Stimulated activated CD4-positive, alpha-beta T cell treated with anti-CD3 and anti-CD28 coated beads, Interleukin-2, amount 100 ng/mL, for 48 hours (primary cell): ENCODE results near the gene DDX43.
"Not testable (repeated sequence)": the region's sequence is repeated elsewhere in the genome, so short reads cannot be mapped to it uniquely, and the experiment has no call there.

Experiments used
- DNase-seq, 2 donors: peaks; one replicate each; pipeline ENCODE4 v3.0.0-alpha.2; 2020

DDX43 gene

DNA sequence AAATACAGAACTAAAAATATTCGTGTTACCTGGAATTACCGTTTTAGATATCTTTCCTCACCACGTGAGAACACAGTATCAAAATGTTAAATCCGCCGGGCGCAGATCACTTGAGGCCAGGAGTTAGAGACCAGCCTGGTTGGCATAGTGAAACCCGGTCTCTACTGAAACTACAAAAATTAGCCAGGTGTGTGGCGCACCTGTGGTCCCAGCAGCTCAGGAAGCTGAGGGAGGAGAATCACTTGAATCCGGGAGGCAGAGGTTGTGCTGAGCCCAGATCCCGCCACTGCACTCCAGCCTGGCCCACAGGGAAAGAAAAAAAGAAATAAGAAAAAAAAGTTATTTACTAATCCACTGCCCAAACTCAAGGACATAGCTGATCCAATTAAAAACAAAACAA is 4.8 kb upstream of the DDX43 start:
- no peak for DNase-seq

DNA sequence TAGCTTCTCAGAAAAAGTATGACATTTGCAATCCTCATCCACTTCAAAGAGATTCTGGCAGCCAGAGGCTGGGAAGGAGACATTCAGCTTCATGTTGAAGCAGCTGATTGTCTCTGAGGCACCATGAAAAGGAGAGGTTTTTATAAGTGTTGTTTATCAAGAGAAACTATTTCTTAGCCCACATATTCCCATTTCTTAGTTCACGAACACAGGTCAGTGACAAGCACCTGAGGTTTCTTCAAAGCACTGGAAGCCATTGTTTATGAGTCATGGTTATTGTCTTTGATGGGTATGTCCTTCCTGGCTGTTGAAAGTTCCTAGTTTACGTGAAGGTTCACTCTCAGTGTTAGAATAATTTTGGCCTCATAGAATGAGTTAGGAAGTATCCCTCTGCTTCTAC is 3.0 kb upstream of the DDX43 start:
- DNase-seq: no peak

DNA sequence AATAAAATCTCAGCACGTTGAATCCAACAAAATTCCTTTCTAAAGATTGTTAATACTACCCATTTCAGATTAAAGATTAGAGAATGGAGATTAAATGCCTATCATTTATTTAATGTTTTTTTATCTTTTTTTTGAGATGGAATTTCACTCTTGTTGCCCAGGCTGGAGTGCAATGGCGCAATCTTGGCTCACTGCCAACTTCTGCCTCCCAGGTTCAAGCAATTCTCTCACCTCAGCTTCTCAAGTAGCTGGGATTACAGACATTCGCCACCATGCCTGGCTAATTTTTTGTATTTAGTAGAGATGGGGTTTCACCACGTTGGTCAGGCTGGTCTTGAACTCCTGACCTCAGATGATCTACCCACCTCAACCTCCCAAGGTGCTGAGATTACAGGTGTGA is 2.4 kb upstream of the DDX43 start:
- DNase-seq: not testable (repeated sequence)

DNA sequence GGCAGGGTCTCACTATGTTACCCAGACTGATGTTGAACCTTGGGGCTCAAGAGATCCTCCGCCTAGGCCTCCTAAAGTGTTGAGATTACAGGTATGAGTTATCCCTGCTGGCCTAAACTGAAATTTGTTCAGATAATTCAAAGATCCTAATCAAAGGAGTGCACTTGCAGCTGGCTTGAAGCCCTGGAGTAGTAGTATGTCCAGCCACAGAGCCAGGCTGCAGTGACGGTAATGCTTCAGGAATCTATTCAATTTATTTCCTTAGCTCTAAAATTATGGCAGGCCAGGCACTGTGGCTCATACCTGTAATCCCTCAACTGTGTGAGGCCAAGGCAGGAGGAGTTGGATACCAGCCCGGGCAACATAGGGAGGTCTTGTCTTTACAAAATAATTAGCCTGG is 1.4 kb upstream of the DDX43 start:
- no peak for DNase-seq

DNA sequence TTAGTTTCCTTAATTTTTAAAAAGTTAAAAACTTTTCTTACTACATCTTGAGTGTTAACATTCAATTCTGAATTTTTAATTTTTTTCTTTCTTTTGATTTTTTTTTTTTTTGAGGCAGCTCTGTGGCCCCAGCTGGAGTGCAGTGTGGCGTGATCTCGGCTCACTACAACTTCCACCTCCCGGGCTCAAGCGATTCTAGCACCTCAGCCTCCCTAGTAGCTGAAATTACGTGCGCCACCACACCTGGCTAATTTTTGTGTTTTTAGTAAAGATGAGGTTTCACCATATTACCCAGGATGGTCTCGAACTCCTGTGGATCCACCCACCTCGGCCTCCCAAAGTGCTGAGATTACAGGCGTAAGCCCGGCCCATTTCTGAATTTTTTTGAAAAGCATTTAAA is 1.2 kb downstream of the DDX43 start:
- DNase-seq: no peak

DNA sequence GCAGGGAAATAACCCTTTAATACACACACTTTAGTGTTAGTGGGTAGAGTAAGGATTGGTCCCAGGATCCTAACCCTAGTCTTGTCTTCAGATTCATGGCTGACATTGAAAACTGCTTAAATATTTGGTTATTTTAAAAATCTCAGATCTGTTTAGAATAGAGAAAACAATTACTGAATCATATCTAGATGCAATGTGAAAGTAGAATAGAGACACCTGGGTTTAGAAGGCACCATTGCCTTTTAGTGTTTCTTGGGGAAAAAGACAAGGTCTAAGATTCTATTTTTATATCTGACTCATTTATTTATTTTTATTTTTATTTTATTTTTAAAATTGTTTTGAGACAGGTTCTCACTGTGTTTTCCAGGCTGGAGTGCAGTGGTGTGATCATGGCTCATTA is 6.0 kb downstream of the DDX43 start:
- DNase-seq: no peak

DNA sequence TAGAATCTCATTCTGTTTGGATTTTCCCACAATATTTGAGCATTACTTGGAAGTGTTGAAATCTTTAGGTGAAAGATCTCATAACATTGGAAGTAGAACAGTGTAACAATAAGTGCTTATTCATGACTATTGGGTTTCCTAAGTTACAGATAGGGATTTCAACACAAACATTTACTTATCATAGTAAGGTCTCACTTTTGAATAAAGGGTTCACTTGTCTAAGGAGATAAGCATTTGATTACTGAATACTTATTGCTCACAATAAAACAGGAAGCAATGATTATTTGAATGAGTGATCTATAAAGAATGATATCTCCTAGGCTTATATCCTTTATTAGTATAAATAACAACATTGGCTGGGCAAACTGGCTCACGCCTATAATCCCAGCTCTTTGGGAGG is 14.8 kb downstream of the DDX43 start:
- no peak for DNase-seq

DNA sequence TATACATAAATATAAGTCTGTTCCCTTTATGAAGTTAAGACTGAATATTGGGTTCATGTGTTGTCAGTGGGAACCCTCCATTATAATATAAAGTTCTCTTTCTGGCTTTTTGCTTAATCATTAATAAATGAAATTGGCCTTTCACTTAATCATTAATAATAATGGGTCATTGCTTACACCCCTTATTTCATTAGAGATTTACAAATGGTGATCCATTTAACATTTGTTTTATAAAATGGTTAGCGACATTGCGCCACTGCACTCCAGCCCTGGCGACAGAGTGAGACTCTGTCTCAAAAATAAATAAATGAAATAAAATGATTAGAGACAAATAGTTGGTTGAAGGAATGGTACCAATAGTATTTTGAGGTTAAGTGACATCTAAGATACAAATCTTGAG is 18.5 kb downstream of the DDX43 start:
- DNase-seq: no peak

DNA sequence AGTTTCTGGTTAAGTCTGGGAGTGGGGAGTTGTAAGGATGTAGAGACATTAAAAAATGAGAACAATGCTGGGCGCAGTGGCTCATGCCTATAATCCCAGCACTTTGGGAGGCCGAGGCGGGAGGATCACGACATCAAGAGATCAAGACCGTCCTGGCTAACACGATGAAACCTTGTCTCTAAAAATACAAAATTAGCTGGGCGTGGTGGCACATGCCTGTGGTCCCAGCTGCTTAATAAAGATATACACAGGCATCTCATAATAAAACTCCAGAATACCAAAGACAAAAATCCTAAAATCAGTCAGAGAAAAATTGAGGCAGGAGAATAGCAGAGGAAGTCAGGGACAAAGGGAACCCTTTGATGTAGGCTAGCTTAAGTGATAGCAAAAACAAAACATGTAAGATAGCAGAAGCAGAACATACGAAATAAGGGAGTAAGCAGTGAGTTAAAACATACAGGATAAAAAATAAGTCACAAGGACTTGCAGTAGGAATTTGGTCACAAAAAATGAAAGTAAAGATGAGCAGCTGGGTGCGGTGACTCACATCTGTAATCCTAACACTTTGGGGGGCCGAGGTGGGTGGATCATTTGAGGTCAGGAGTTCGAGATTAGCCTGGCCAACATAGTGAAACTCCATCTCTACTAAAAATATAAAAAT is 23.6 kb downstream of the DDX43 start:
- DNase-seq: no peak

DNA sequence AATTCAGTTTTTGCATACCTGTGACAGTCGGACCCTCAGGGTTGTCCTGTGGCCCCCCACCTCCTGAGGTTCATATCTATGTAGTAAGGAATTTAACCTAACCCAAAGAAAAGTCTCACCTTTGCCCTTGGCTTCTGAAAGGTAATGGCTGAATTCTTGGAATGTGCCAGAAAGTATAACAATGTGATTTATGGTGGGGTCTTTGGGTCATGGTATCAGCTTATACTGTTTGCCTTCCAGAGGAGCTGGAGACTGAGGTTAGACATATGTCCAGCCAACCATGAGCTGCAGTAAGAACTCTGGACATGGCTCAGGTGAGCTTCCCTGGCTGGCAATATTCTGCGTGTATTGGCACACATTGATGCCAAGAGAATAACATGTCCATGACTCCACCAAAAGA is 26.9 kb downstream of the DDX43 start:
- DNase-seq: no peak

DNA sequence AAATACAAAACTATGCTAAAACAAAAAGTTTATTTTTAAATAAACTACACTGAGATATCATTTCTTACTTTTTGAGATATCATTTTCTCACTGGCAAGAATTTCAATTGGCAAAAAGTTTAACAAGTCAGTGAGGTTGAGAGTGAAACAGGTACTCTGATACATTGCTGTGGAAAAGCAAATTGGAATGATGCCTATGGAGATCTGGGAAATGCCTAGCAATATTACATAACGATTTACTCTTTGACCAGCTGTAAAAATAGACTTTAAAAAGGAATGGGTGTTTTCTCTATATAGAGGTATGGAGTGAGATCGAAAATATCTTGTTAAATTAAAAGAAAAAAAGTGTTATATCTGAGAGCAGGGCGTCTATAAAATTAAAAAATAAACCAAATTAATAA is 40.6 kb downstream of the DDX43 start:
- no peak for DNase-seq

DNA sequence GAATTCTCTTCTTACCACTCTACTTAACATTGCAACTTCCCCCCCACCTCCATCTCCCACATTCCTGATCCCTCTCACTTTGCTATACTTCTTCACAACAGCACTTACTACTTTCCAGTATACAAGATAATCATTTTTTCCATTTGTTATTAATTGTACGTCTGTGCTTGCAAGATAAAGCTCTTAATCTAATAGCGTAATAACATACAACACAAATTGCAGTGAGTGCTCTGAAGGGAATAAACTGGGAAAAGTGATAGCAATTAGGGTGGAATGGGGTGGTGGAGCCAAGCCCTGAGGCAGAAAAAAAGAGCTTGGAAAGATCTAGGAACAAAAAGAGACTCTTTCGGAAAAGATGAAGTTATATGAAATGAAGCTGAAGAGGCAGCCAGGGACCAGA is 48.9 kb downstream of the DDX43 start:
- DNase-seq: no peak

DNA sequence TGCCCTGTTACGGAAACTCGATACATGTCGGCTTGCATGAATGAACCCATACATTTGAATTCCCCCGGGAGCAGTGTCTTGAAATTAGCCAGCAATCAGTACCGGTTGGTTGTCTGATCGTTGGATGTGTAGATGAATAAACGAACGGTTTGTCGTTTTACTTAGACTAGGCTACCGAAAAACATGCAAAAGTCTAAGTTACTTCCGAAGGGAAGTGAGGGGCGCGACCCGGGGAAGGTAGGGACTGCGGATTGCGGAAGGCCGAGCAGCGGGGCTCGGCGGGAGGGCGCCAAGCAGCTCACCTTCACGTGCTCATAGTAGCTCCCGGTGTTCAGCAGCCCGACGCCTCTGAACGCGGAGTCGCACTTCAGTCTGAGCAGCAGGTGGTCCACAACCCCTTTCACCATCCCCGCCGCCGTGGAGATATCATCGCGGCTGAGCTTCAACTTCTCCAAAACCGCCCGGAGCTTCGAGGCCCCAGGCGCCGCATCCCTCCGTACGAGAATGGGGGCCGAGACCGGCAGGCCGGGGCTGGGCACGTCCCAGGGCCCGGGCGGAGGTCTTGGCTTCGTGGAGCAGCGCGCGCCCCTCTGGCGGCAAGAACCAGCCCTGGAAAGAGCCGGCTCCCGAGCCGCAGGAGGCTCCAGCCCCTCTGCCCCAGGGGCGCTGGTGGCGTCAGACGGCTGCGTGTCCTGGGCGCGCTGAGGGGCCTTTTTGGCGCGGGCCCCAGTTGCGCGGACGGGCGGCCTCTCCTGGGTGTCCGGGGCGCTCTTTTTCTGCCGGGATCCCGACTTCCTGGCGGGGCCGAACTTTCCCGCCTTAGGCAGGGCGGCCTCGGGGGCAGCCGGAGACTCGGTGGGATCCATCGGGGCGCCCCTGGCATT is 56.8 kb downstream of the DDX43 start:
- peak; percentile 28 to 40 for DNase-seq

DNA sequence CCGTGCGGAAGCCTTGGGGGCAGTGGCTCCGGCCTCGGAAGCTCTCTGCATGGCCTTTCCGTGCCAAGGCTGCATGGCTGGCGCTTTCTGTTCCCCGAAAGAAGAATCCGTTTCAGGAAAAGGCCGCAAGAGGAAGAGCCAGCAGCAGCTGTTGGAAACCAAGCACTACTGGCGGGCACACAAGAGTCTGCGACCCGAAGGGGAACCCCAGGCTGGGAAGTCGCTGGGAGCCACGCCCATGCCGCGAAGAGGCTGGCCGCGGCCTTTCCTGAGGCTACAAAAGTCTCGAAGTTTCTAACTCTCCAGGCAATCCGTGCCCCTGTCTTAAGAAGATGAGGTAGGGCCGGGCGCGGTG is 57.5 kb downstream of the DDX43 start, which contains the start of gene CGAS:
Gene CGAS, minus strand, starts transcription at position 191 of the 355 bp plus-strand sequence. Its CDS starts 116 bp downstream, at position 75.
- peak; percentile 71 to 78 for DNase-seq

DNA sequence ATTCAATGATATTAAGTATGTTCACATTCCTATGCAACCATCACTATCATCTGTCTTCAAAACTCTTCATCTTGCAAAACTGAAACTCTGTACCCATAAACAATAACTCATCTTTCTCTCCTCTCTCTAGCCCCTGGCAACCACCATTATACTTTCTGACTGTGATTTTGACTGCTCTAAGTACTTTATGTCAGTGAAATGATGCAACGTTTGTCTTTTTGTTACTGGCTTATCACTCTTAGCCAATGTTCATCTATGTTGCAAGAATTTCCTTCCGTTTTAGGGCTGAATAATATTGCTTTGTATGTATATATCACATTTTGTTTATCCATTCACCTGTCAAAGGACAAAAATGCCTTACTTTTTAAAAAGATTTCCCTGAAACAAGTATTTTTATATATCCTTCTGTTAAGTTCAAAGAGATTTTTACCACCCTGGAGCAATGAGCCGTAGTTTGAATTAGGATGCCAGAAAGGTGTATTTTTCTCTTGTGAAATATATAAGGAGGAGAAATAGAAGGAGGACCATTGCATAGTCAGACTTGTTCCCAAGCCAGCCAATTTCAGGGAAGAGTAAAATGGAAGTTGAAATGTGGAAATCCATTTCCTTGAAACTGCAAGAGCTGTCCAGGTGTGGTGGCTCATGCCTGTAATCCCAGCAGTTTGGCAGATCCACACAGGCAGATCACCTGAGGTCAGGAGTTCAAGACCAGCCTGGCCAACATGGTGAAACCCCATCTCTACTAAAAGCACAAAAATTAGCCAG is 61.4 kb downstream of the DDX43 start:
- no peak for DNase-seq

DNA sequence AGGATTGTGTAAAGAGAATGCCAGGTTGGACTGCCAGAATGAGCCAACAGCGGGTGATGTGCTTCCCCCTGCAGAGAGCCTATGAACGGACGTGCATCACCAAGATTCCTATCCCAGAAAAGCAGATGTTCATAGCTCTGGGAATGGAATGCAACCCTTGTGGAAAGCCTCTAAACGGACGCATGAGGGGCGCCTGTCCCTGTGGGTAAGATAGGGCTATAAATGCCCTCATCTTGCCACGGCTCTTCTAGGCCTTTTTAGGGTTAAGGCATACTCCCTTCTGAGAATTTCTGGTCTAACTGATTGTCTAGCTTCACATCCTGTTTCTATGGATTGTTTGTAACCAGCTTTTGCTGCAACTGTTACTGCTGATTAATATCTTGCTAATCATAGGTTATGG is 64.8 kb downstream of the DDX43 start:
- not testable (repeated sequence) for DNase-seq

DNA sequence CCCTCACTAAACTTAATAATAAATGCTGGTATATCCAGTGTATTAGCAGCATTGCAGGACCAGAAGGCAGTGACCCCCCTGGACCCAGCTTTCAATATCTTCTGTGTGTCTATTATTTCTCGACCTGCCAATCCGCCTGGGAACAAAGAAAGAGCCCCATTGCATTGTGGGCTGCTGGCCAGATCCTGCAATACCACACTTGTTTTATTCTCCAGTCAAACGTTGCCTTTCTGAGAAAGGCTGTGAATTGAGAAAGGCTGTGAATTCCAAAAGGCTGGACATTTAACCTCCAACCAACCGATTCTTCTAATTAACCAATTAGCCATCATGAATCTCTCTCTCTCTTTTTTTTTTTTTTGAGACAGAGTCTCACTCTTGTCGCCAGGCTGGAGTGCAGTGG is 65.4 kb downstream of the DDX43 start:
- no peak for DNase-seq

DNA sequence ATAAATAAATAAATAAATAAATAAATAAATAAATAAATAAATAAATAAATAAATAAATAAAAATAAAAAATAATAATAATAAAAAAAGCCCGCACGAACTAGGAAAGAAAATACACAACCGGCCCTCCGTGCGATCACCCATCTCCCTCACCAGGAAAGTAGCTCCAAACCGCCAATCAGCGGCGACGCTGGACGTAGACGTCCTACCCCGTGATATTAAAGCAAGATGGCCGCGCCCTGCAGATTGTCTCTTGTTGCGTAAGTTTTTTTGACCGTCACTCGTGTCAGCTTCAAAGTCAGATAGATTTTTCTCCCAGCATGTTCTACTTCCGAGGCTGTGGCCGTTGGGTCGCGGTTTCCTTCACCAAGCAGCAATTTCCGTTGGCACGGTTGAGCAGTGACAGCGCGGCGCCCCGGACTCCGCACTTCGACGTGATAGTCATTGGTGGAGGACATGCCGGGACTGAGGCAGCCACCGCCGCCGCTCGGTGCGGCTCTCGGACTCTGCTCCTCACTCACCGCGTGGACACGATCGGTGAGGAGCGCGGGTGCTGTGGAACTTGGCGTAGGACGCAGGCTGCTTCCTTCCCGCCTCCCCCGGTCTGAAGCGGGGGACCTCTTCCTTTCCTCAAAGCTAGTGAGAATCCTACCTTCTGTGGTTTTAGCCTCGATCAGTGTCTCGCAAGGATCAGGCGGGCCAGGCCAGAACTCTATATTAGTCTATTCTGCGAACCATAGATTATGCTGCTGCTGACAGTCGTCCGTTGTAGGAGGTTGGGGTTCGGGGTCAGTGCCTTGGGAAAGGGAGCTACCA is 67.1 kb downstream of the DDX43 start, which contains the start of gene MTO1:
Gene MTO1, plus strand, starts transcription at position 201 of the 814 bp plus-strand sequence. Its CDS starts 118 bp downstream, at position 319.
- peak; percentile 69 for DNase-seq
